ENCODE measurements around the gene CFAP299.

The CFAP299 gene

GRCh38 chr4:80803337-80803736 is 467.8 kb downstream of the CFAP299 start:
- DNase-seq (ENCODE audit: low spot score): no peak
- ChIA-PET POLR2A (ENCODE audit: low non-redundant PET) (no interaction called here), CTCF (no interaction called here)
- no peak overlapping the region for H3K27ac ChIP-seq
- TF ChIP-seq CTCF (conservative IDR thresholded peaks at IDR 0.05; ENCODE audit: low read depth): no peak

GRCh38 chr4:80806472-80806871 is 470.9 kb downstream of the CFAP299 start:
- H3K27ac ChIP-seq: no peak overlapping the region
- ChIA-PET CTCF (interaction anchor here (0.7 kb wide), 1 partner anchor 95 kb away, joined by 3 read pairs; no protein-coding TSS in a partner anchor), POLR2A (ENCODE audit: low non-redundant PET) (no interaction called here)
- no peak for TF ChIP-seq CTCF (conservative IDR thresholded peaks at IDR 0.05; ENCODE audit: low read depth)
- no peak for DNase-seq (ENCODE audit: low spot score)

GRCh38 chr4:80809039-80809729 is 473.7 kb downstream of the CFAP299 start:
- CTCF ChIA-PET: interaction anchor here (0.6 kb wide), 1 partner anchor 229 kb away, joined by 3 read pairs; no protein-coding TSS in a partner anchor
- no peak for TF ChIP-seq CTCF (conservative IDR thresholded peaks at IDR 0.05; ENCODE audit: low read depth)
- H3K27ac ChIP-seq: no peak overlapping the region
- POLR2A ChIA-PET (ENCODE audit: low non-redundant PET): no interaction called here
- no peak for DNase-seq (ENCODE audit: low spot score)

- H3K27ac ChIP-seq: no peak overlapping the region
- POLR2A ChIA-PET (ENCODE audit: low non-redundant PET): no interaction called here
- DNase-seq (ENCODE audit: low spot score): no peak
- TF ChIP-seq CTCF (conservative IDR thresholded peaks at IDR 0.05; ENCODE audit: low read depth): no peak
- CTCF ChIA-PET: interaction anchor here (0.5 kb wide), 1 partner anchor 220 kb away, joined by 3 read pairs; no protein-coding TSS in a partner anchor
These were observed 475.9 kb downstream of the CFAP299 start for GRCh38 chr4:80811406-80811805.

GRCh38 chr4:80812145-80812544 is 476.6 kb downstream of the CFAP299 start:
- no peak overlapping the region for H3K27ac ChIP-seq
- no peak for TF ChIP-seq CTCF (conservative IDR thresholded peaks at IDR 0.05; ENCODE audit: low read depth)
- DNase-seq (ENCODE audit: low spot score): no peak
- ChIA-PET POLR2A (ENCODE audit: low non-redundant PET) (no interaction called here), CTCF (interaction anchor here (0.6 kb wide), 1 partner anchor 497 kb away, joined by 3 read pairs; no protein-coding TSS in a partner anchor)

- DNase-seq (ENCODE audit: low spot score): no peak
- no peak for TF ChIP-seq CTCF (conservative IDR thresholded peaks at IDR 0.05; ENCODE audit: low read depth)
- ChIA-PET POLR2A (ENCODE audit: low non-redundant PET) (no interaction called here), CTCF (no interaction called here)
- no peak overlapping the region for H3K27ac ChIP-seq
These were observed 478.7 kb downstream of the CFAP299 start for GRCh38 chr4:80814266-80814665.
